Ishikawa (cell line): Measurements from ENCODE around the gene CDH13.

Source experiments
- CEBPB ChIP-seq: IDR thresholded peaks from 2 replicates; pipeline ENCODE4 v1.6.1; 2012
- EP300 ChIP-seq: IDR thresholded peaks from 2 replicates; pipeline ENCODE4 v1.6.1; 2012; ENCODE audit warnings: borderline replicate concordance
- FOXM1 ChIP-seq: IDR thresholded peaks from 2 replicates; pipeline ENCODE4 v1.6.1; 2012; ENCODE audit warnings: low read depth, borderline replicate concordance
- MAX ChIP-seq: IDR thresholded peaks from 2 replicates; pipeline ENCODE4 v1.6.1; 2012
- NFIC ChIP-seq: IDR thresholded peaks from 2 replicates; pipeline ENCODE4 v1.6.1; 2012
- RAD21 ChIP-seq: IDR thresholded peaks from 2 replicates; pipeline ENCODE4 v1.6.1; 2012; ENCODE audit warnings: low read depth
- REST ChIP-seq: IDR thresholded peaks from 2 replicates; pipeline ENCODE4 v1.6.1; 2012; ENCODE audit warnings: low read depth, mild to moderate bottlenecking
- TAF1 ChIP-seq: IDR thresholded peaks from 2 replicates; pipeline ENCODE4 v1.6.1; 2012; ENCODE audit warnings: low read depth, mild to moderate bottlenecking
- TEAD4 ChIP-seq: IDR thresholded peaks from 2 replicates; pipeline ENCODE4 v1.6.1; 2012
- USF1 ChIP-seq: IDR thresholded peaks from 2 replicates; pipeline ENCODE4 v1.6.1; 2012
- YY1 ChIP-seq: IDR thresholded peaks from 2 replicates; pipeline ENCODE4 v1.6.1; 2012; ENCODE audit warnings: low read depth

- TF ChIP-seq EP300 = no peak
- TF ChIP-seq MAX = no peak
- TF ChIP-seq CEBPB = no peak
- no peak for TF ChIP-seq YY1
- TF ChIP-seq TEAD4 = no peak
- no peak for TF ChIP-seq TAF1
- no peak for TF ChIP-seq RAD21
- TF ChIP-seq USF1 = no peak
- no peak for TF ChIP-seq NFIC
- no peak for TF ChIP-seq REST
- no peak for TF ChIP-seq FOXM1
Observed at GRCh38 chr16:82895843-82896242, 269.1 kb downstream of the CDH13 start.
